Activated CD4-positive, alpha-beta T cell treated with anti-CD3 and anti-CD28 coated beads for 24 hours (primary cell): ENCODE data around the gene GADL1.

Source experiments
- DNase-seq, 2 donors: peaks; one replicate each; pipeline ENCODE4 v3.0.0-alpha.2; 2020; ENCODE audit warnings: low read depth in 2 of 2

The GADL1 gene

GRCh38 chr3:30677347-30677685, 217.1 kb downstream of the GADL1 start:
- no peak for DNase-seq

GRCh38 chr3:30676424-30677346, 217.8 kb downstream of the GADL1 start:
- DNase-seq = no peak
